ENCODE measurements around the gene STK25.

Gene STK25

DNA sequence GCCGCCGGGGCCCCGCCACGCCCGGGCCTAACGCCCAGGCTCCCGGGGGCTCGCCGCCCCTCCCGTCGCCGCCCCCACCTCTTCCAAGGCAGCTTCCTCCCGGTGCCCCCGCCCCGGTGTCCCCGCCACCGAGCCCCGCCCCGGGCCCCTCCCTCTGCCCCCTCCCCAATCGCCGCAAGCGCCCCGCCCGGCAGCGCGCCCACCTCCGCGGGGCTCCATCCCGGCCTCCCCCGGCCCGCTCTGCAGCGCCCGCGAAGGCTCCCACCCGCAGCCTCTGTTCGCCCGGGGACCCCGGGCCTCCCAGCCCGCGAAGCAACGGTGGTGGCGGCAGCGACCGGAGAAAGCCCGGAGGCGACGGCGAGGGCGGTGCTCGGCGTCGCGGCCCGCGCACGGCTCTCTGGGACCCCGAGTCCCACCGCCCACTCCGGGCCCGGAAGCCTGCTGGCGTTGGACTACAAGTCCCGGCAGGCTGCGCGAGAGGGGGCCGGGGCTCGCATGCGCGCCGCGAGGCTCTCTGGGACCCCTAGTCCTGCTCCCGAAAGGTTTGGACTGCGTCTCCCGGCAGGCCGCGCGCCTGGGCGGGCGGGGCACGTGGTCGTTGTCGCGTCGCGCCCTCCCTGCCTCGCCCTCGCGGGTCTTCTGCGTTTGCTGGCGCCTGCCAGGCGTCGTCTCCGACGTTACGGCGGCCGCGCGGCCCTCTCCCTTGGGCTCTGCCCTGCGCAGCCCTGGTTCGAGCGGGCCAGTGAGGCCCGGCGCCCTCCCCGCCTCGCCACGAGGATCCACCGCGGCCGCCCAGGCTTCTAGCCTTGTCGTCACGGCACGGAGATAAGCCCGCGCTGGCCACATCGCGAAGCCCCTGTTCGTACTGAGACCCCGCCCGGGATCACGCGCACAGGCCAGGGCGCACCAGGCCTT, at the start of gene STK25:
TSS of gene STK25 (minus strand) at position 345 of the 915 bp plus-strand sequence. CDS start 549 bp downstream, outside the sequence.
- DNase-seq (ENCODE audit: low read depth) = peak; percentile 93

DNA sequence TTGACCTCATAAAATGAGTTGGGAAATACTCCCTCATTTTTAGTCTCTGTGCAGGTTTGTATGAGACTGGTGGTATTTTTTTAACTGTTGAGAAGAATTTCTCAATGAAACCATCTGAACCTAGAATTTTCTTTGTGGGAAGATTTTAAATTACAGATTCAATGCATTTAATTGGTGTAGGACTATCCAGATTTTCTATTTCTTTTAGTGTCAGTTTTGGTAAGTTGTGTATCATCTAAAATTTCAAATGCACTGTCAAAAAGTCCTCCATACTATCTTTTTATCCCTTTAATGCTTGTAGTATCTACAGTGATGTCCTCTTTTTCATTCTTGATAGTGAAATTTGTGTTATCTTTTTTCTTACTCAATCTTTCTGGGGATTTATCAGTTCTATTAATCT, 48.4 kb upstream of the STK25 start:
- no peak for DNase-seq (ENCODE audit: low read depth)

DNA sequence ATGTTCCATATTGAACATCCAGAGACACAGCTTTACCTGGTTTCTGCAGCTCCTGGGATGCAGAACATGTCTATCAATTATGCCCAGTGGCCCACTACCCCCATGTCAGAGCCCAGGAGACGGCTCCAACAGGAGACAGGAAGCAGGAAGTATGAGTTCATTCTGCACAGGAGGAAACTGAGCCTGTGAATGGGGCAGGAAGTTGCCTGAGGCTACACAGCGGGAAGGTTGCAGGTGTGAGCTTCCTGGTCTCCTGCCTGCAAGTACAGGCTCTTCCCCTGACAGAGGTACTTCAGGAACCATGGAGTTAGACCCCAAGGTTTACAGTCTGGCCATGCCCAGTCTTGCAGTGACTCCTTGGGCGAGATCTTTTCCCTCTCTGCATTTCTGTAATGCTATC, 47.3 kb upstream of the STK25 start:
- no peak for DNase-seq (ENCODE audit: low read depth)

GRCh38 chr2:241554610-241555322, 46.4 kb upstream of the STK25 start:
- no peak for DNase-seq (ENCODE audit: low read depth)

- DNase-seq (ENCODE audit: low read depth) = no peak
Observed at GRCh38 chr2:241553981-241554380, 45.6 kb upstream of the STK25 start.

DNA sequence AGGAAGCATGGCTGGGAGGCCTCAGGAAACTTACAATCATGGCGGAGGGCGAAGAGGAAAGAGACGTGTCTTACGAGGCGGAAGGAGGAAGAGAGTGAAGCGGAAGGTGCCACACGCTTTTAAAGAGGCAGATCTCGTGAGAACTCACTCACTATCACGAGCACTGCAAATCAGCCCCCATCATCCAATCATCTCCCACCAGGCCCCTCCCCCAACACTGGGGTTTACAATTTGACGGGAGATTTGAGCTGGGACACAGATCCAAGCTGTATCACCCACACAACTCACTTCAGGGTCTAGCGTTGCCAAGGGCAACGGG, 45.1 kb upstream of the STK25 start:
- no peak for DNase-seq (ENCODE audit: low read depth)

- DNase-seq (ENCODE audit: low read depth) = no peak
Observed at GRCh38 chr2:241551998-241552737, 43.8 kb upstream of the STK25 start.

GRCh38 chr2:241551599-241551997, 43.2 kb upstream of the STK25 start:
- DNase-seq (ENCODE audit: low read depth) = no peak

- no peak for DNase-seq (ENCODE audit: low read depth)
Observed at GRCh38 chr2:241550616-241551580, 42.5 kb upstream of the STK25 start.

DNA sequence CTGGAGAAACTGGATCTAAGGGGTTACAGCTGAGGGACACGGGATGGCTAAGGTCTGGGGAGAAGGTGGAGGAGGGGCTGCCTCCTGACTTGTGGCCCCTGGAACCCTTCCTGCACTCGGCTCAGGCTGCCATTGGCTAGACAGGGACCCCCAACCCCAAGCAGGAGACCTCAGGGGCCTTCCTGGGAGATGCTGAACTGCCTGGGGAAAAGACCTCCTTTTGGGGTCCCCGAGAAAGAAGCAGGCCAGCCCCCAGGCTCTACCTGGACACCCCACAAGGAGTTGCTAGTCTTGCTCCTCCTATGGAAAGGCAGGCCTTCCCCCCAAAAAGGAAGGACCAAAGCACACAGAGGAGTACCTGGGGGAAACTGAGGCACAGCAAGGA, 40.1 kb upstream of the STK25 start:
- DNase-seq (ENCODE audit: low read depth) = no peak

DNA sequence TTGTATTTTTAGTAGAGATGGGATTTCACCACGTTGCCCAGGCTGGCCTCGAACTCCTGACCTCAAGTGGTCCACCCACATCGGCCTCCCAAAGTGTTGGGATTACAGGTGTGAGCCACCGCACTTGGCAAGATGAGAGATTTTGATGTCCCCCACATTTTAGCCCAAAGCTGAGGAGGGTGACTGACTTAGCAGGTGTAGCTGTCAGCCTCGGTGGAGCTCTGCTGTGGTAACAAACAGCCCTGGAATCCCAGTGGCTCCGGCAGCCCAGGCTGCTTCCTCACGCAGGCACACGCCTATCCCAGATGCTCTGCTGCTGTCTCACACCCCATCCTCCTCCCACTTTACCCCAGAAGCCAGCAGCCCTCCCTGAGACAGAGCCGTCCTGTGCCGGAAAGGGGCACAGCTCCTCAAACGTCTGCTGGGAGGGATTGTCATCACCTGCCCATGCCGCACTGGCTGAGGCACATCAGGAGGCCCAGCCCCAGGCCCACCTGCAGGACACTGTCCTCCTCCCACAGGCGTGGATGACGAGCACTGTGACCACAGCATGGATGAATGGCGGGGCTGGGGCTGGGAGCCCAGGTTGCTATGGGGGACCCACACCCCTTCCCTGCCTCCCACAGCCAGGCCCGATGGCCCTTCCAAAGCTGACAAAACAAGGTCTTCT, 39.5 kb upstream of the STK25 start:
- no peak for DNase-seq (ENCODE audit: low read depth)

DNA sequence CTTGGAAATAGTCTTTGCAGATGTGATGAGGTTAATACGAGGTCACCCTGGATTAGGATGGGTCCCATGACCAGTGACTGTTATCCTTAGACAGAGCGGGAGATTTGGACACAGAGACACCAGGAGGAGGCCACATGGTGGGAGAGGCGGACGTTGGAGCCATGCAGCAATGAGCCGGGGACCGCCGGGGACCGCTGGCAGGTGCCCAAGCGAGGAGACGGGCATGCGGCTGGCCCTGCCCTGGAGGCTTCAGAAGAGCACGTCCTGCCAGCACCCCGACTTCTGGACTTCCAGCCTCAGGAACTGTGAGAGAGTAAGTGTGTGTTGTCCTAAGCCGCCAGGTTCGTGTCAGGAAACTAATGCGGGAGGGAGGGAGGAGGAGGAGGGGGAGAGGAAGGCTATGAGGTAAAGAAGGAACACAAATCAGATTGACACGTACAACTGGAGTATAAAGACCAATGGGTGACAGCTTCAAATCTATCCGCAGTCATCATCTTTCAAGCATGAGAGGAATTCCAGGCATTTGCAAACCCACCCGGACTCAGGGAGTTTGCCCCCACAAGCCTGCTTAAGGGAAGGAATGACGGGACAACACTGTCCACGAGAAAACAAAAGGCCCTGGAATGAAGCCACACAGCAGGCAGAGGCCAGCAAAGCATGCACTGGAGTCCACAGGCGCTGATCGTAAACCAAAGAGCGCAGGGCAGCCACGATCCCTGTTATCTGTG, 38.6 kb upstream of the STK25 start:
- DNase-seq (ENCODE audit: low read depth) = no peak

- no peak for DNase-seq (ENCODE audit: low read depth)
Observed at GRCh38 chr2:241545523-241546473, 37.4 kb upstream of the STK25 start.

GRCh38 chr2:241545106-241545505, 36.7 kb upstream of the STK25 start:
- no peak for DNase-seq (ENCODE audit: low read depth)

GRCh38 chr2:241542278-241542605, 33.9 kb upstream of the STK25 start:
- DNase-seq (ENCODE audit: low read depth) = no peak

GRCh38 chr2:241541564-241542277, 33.3 kb upstream of the STK25 start:
- no peak for DNase-seq (ENCODE audit: low read depth)

- DNase-seq (ENCODE audit: low read depth) = peak; percentile 32
Observed at GRCh38 chr2:241540771-241541561, 32.6 kb upstream of the STK25 start.

- no peak for DNase-seq (ENCODE audit: low read depth)
Observed at GRCh38 chr2:241540401-241540770, 32.0 kb upstream of the STK25 start.

Data from stimulated activated CD8-positive, alpha-beta memory T cell treated with anti-CD3 and anti-CD28 coated beads, Interleukin-7, amount 100 ng/mL, for 24 hours (primary cell).